ENCODE results near the gene GFPT2.

GRCh38 chr5:180350296-180350695 lies 2.8 kb downstream of the GFPT2 start:
- TF ChIP-seq CTCF (IDR thresholded peaks at IDR 0.05) (no peak), POLR2A (IDR thresholded peaks at IDR 0.05) (no peak)
